ENCODE data around the gene TMSB4Y.

TMSB4Y gene

DNA sequence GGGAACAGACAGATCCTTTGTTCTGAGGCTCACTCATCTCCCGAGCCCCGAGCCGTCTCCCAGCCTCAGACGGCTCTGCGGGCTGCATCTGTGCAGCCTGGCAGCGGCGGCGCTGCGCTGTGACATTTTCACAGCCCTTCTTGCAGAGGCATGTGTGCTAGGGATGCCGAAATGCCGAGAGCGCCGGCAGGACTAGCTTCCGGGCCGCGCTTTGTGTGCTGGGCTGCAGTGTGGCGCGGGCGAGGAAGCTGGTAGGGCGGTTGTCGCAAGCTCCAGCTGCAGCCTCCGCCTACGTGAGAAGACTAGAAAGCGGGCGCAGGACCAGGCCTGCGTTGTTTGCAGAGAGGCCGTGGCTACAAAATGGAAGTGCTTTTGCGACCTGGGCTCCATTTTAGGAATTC is at the start of gene TMSB4Y:
TMSB4Y (plus strand) TSS at position 332 of the 401 bp plus-strand sequence.
- DNase-seq = peak; percentile 77

DNA sequence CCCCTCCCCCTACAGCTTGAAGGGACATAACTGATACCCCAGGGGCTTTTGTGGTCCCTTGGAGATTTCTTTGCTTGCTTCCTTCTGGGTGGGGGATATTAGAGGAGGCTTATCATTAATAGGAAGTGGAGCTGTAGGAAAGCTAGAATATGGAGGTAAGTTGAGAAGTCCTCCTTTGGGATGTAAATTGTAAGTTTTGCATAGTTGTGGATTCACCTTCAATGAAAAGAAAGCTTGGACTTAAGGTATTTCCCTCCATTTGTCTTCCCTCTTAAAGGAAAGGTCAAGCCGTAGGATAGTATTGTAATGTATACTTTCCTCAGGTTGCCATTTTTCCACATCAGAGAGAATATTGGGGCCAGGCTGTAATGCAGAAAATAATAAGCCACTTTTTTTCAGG is 39.5 kb upstream of the TMSB4Y start:
- no peak for DNase-seq

DNA sequence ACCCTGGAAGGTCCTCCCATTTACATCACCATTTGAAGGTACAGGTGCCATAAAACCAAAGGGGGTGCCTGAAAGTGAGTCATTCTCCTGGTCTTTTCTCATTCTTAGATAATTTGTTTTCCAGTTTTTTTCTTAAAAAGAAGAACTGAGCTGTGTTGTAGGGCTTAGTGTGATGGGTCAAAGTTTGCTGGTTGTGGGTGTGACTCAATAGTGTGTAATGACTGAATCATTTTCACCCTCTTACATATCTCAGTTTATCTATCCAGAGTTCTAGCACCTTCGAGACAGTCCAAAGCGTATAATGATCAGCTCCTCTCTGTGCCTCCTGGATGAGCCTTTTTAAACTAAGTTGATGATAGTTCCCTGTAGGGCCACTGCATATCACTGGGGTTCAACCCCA is 32.6 kb upstream of the TMSB4Y start:
- DNase-seq = no peak

DNA sequence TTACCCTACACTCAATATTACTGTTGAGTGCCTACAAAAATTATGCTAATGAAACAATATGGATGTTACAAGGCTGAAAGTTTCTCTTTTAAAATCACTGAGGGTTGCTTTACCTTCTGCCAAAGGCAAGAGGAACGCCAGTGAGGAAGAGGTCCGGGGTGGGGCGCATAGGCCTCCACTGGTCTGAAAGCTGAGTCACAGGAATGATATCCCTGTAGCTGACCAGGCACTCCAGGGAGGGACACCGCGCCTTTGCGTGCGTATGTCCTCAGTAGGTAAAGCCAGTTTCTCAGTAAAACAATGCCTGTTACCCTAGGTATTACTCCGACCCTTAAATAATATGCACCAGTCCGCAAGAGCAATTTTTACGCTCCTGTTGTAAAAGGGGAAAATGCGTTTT is 1.4 kb upstream of the TMSB4Y start:
- no peak for DNase-seq

DNA sequence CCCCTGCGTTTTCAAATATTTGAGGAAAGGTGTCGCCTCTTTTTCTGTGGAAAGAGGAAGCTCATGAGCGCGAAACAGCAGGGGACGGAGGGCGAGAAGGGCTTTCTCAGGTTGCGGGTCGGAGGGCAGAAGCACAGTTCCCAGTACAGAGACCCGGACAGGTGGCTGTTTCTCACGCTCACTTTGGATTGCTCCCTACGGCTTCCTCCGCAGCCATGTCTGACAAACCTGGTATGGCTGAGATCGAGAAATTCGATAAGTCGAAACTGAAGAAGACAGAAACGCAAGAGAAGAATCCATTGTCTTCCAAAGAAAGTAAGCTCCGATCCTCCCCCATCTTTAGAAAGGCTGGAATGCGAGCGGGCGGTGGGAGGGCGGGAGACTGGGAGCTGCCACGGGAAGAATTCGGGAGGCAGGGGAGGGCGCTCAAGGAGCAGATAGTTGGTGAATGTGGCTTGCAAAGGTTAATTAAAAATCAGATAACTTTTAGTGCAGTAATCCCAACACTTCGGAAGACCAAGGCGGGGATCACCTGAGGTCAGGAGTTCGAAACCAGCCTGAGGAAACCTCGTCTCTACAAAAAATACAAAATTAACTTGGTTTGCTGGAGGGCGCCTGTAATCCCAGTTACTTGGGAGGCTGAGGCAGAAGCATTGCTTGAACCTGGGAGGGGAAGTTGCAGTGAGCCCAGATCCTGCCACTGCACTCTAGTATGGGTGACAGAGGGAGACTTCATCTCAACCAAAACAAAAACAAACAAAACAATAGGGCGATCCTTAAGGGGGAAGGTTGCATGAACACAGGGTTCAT is 627 bp downstream of the TMSB4Y start:
- peak; percentile 41 for DNase-seq

DNA sequence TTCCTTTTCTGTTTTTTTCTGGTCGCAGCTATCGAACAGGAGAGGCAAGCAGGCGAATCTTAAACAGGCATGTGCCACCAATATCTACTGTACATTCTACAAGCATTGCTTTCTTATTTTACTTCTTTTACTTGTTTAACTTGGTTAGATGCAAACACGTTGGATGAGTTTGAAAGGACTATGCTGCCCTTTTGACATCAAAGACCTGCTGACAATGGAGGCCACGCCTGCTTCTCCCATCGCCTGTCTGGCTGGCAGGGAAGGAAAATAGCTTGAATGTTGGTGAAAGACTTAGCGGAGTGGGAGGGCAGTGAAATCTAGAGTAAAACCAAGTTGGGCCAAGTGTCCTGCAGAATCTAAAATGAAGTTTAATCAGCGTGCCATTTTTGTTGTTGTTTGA is 1.5 kb downstream of the TMSB4Y start:
- no peak for DNase-seq

DNA sequence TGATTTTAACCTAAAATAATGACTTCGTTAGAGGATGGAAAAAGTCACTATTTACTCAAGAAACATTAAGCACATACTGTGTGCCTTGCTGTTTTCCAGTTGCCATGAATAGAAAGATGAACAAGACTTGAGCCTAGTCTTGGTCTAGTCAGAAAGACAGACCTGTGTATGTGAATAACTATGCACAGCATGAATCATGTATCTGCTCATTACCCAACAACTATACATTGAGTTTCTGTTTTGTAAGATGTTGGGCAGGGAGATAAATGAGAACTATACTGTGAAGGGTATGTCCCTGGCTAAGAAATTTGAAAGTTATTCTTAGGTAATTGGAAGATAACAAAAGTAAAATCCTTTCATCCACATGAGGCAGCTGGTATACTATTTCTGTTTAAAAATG is 4.3 kb downstream of the TMSB4Y start:
- DNase-seq = no peak

DNA sequence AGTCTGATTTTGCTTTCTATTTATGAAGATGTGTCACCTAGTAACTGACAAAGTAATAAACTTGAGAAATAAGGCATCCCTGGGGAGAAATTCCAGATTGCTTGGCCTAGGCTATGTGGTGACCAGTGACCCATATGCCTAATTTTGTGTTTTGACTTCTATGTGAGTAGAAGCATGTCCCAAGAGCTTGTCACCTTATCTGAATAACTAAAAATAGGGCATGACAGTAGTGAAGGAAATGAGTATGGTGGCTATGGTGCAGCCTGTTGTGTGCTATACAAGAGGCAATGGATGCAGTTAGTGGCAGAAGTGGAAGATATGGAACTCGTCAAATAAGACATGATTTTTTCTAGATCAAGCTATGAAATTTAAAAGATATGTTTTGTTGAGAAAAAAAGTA is 15.3 kb downstream of the TMSB4Y start:
- no peak for DNase-seq

DNA sequence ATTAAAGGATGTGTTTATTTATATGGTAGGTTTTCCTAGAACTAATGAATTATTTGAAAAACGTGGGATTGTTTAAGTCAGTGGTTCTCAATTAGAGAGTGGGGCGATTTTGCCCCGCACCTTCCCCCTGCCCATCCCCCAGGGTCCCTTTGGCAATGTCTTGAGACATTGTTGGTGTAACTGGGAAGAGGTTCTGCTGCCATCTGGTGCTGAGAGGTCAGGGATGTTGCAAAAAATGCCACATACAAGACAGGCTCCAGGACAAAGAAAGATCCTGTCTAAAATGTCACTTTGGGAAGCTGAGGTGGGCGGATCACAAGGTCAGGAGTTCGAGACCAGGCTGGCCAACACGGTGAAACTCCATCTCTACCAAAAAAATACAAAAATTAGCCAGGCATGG is 25.8 kb downstream of the TMSB4Y start:
- no peak for DNase-seq

DNA sequence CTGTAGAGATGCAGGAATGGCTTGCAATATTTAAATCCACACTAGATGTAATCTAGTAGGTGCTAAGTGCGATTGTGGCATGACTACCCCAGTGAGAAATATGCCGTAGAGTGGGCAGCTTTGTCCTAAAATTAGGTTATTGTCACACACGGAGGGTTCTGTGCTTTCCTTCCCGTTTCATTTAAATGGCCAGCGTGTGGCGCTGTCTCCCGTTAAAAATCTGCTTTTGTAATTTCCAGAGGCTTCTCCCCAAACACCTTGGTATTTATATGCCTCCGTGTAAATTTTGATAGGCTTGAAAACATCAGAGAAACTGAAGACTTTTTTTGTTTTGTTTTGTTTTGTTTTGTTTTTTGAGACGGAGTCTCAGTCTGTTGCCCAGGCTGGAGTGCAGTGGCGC is 34.9 kb downstream of the TMSB4Y start:
- no peak for DNase-seq

DNA sequence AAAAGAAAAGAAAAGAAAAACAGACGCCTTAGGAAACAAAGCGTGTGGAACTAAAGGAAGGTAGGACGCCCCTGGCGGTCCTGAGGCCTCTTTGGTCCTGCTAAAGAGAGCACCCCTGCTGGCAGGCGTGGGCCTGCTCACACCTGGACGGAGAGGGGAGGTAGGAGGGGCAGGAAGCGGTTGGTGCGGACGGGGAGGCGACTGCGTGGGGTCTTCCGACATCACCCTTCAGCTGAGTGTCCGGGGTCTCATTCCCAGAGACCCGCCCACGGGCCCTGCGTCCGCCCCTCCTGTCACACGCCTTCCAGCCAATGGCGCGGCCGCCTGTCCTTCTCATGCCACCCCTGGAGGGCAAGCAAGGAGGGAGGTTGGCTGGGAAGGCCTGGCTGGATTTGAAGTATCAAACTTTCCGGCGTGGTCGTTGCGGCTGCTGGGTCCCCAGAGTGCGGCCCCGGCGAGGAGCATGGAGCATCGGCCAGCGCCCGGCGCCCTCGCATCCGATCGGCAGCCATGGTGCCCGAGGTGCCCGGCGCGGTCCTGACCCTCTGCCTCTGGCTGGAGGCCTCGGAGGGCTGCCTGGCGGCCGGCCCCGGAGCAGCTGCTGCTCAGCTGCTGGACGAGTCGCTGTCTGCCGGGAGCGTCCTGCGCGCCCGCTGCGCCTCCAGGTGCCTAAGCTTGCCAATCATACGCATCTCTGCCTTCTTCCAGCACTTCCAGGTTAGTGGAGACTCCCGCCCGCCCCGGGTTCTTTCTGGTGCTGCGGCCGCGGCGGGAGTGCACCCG is 47.8 kb downstream of the TMSB4Y start:
- DNase-seq = no peak

DNA sequence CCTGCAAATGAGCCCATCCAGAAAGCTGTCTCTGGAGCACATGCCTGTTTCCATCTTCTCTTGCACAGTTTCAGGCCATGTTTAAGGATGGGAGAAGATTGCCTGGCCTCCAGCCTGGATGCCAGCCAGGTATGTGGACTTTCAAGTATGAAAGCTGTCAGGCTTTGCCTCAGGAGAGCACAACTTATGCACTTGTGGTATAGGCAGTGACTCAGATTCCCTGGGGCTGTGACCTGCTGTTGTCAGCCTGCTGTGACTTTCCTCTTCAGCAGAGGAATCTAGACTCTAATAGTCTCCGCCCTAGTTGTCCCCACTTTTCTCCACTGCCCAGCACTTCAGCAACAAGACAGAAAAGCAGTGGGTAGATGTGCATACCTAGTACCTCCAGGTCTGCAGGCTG is 51.0 kb downstream of the TMSB4Y start:
- DNase-seq = no peak
